ENCODE measurements around the gene SHROOM3. TPM values are rescaled to one million over a fixed set of nuclear protein-coding genes. Genes with fewer than 3 reads are reported as not detected.

Gene SHROOM3
- total and polyA plus RNA-seq, 2 donors (not counting 3 experiments of a cell fraction or from before 2014, with no cell fraction given): 2.7 to 6.7 TPM

DNA sequence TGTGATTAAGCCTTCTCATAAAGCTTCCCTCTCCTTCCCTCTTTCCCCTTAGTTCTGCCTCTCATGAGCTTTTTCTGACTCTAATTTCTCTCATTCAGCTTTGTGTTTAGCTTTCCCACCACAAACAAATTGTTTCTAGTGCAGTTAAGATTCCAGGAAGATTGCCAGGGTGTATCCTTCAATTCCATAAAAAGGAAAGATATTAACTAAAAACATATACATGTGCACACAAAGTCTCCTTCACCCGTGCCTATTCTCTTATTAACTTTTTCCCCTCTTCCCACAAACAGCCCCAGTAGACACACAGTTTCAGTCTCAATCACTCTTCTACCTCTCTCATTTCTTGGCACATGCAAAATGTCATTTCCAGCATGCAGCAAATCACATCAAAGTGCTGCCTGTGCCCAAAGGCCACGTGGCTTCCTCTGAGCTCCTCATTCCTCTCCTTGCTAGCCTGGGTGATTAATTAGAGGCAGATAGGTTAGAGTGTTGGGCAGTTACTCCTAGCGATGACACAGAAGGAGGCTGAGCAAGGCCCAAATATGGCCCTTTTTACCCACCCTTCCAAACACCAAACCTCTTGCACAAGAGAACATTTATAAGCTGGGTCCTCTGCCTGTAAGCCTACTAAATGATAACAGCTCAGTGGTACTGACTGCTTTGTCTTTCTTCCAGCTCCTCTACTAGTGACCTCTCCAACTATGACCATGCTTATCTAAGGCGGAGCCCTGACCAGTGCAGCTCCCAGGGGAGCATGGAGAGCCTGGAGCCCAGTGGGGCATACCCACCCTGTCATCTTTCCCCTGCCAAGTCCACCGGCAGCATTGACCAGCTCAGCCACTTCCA, 303.3 kb downstream of the SHROOM3 start:
- Histone ChIP-seq H3K27me3 (ENCODE audit: control insufficient read depth in 2 of 2, insufficient read depth in 2 of 2, low read length in 2 of 2) (no peaks in the 10 kb centered on the region), H3K27ac (ENCODE audit: insufficient read depth, low read depth, low read length) (no peak overlapping the region), H3K4me2 (ENCODE audit: insufficient read depth, low read length) (no peak overlapping the region), H4K20me1 (replicated peaks; ENCODE audit: control insufficient read depth, extremely low read depth, insufficient read depth, low read length) (no peaks in the 10 kb centered on the region), H3K36me3 (ENCODE audit: control insufficient read depth in 2 of 2, extremely low read depth in 1 of 2, insufficient read depth in 2 of 2, low read length in 2 of 2) (peaks cover 0 to 4% of the 10 kb centered on the region in 2 experiments), H3K9me3 (replicated peaks; ENCODE audit: control insufficient read depth, insufficient read depth, low read length) (no peaks in the 10 kb centered on the region), H3K4me3 (replicated peaks in 1 of 3; ENCODE audit: insufficient read depth in 1 of 3, low read depth in 1 of 3, low read length in 3 of 3) (no peak overlapping the region), H3K4me1 (ENCODE audit: control insufficient read depth, extremely low read depth, insufficient read depth, low read length) (peaks cover 11% of the 10 kb centered on the region), H3K9me1 (replicated peaks; ENCODE audit: control insufficient read depth, extremely low read depth, insufficient read depth, low read length) (no peaks in the 10 kb centered on the region), H3K9ac (replicated peaks; ENCODE audit: extremely low read depth, insufficient read depth, low read length) (no peak overlapping the region), H2AFZ (ENCODE audit: low read depth, low read length) (peak overlapping the region; percentile 6), H3K79me2 (ENCODE audit: control insufficient read depth, insufficient read depth, low read length) (no peaks in the 10 kb centered on the region)
- POLR2A ChIA-PET: no interaction called here
- dilution Hi-C loops (cut with MboI; ENCODE audit: extremely low pct_ligation_motif_present, low sequenced_read_pairs): no loop called here
- CTCF ChIA-PET: interaction anchor here (0.5 to 1.6 kb wide), 4 partner anchors 20 to 233 kb away, joined by 3 to 7 read pairs (median 5); no protein-coding TSS in a partner anchor
- FAIRE-seq: peak; percentile 26
- BruUV-seq (replicated peaks): no TSS peak
- TF ChIP-seq POLR2A (IDR thresholded peaks at IDR 0.05; ENCODE audit: low read depth, low read length): no peak
- TF ChIP-seq, protein P1, sequence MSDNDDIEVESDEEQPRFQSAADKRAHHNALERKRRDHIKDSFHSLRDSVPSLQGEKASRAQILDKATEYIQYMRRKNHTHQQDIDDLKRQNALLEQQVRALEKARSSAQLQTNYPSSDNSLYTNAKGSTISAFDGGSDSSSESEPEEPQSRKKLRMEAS (IDR thresholded peaks at IDR 0.05; ENCODE audit: insufficient read depth, insufficient read length): peak; percentile 30
- intact Hi-C loops (cut with micrococcal nuclease): no loop called here
- DNase-seq (ENCODE audit: low read depth, low spot score): peak; percentile 14

DNA sequence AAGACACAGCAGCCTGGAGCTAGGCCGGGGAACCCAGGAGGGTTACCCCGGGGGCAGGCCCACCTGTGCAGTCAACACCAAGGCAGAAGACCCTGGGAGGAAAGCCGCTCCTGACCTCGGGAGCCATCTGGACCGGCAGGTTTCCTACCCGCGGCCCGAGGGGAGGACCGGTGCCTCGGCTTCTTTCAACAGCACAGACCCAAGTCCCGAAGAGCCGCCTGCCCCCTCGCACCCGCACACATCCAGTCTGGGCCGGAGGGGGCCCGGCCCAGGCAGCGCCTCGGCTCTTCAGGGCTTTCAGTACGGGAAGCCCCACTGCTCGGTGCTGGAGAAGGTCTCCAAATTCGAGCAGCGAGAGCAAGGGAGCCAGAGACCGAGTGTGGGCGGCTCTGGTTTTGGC, 305.2 kb downstream of the SHROOM3 start:
- H3K79me2 ChIP-seq (ENCODE audit: control insufficient read depth, insufficient read depth, low read length): no peaks in the 10 kb centered on the region
- no peak overlapping the region for H2AFZ ChIP-seq (ENCODE audit: low read depth, low read length)
- ChIA-PET CTCF (interaction anchor here (0.5 kb wide), 1 partner anchor 47 kb away, joined by 3 read pairs; no protein-coding TSS in a partner anchor), POLR2A (no interaction called here)
- dilution Hi-C loops (cut with MboI; ENCODE audit: extremely low pct_ligation_motif_present, low sequenced_read_pairs): no loop called here
- peaks cover 24% of the 10 kb centered on the region for H3K4me1 ChIP-seq (ENCODE audit: control insufficient read depth, extremely low read depth, insufficient read depth, low read length)
- intact Hi-C loops (cut with micrococcal nuclease): no loop called here
- no peaks in the 10 kb centered on the region for H3K27me3 ChIP-seq (ENCODE audit: control insufficient read depth in 2 of 2, insufficient read depth in 2 of 2, low read length in 2 of 2)
- no peak overlapping the region for H3K9ac ChIP-seq (replicated peaks; ENCODE audit: extremely low read depth, insufficient read depth, low read length)
- no peaks in the 10 kb centered on the region for H3K9me1 ChIP-seq (replicated peaks; ENCODE audit: control insufficient read depth, extremely low read depth, insufficient read depth, low read length)
- no peaks in the 10 kb centered on the region for H4K20me1 ChIP-seq (replicated peaks; ENCODE audit: control insufficient read depth, extremely low read depth, insufficient read depth, low read length)
- FAIRE-seq: no peak
- no peak for DNase-seq (ENCODE audit: low read depth, low spot score)
- H3K4me3 ChIP-seq (replicated peaks in 1 of 3; ENCODE audit: insufficient read depth in 1 of 3, low read depth in 1 of 3, low read length in 3 of 3): no peak overlapping the region
- H3K4me2 ChIP-seq (ENCODE audit: insufficient read depth, low read length): no peak overlapping the region
- no TSS peak for BruUV-seq (replicated peaks)
- H3K9me3 ChIP-seq (replicated peaks; ENCODE audit: control insufficient read depth, insufficient read depth, low read length): no peaks in the 10 kb centered on the region
- no peak overlapping the region for H3K27ac ChIP-seq (ENCODE audit: insufficient read depth, low read depth, low read length)
- peaks cover 0 to 4% of the 10 kb centered on the region in 2 experiments for H3K36me3 ChIP-seq (ENCODE audit: control insufficient read depth in 2 of 2, extremely low read depth in 1 of 2, insufficient read depth in 2 of 2, low read length in 2 of 2)
- TF ChIP-seq CTCF (IDR thresholded peaks at IDR 0.05; ENCODE audit: extremely low read depth in 1 of 2, insufficient read depth in 1 of 2, low read depth in 1 of 2, low read length in 2 of 2): no peak
- TF ChIP-seq MYC (IDR thresholded peaks at IDR 0.05; ENCODE audit: low read depth, low read length): no peak
- TF ChIP-seq FOS (IDR thresholded peaks at IDR 0.05; ENCODE audit: borderline replicate concordance, insufficient read depth, low read length): no peak
- no peak for TF ChIP-seq POLR2AphosphoS5 (IDR thresholded peaks at IDR 0.05; ENCODE audit: insufficient read depth, low read depth, low read length)

Measured in endothelial cell of umbilical vein (primary cell).